ENCODE data around the gene LRRC8E.

LRRC8E gene

DNA sequence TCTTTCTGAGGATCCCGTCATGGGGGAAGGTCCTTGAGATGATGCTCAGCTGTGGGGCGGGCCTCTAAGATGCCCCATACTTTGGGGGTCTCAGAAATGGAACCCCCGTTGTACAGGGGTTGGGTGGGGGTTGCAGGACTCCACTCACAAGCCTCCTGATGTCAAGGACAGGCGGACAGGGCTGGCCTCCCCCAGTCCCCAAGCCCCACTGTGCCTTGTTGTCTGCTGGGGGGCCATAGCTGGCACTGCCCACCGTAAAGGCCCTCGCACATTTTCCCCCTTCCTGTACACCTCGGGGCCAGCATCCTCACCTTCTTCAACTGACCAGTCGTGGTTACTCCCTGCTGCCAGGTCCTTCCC, 34.5 kb downstream of the LRRC8E start:
- TF ChIP-seq, protein P1, sequence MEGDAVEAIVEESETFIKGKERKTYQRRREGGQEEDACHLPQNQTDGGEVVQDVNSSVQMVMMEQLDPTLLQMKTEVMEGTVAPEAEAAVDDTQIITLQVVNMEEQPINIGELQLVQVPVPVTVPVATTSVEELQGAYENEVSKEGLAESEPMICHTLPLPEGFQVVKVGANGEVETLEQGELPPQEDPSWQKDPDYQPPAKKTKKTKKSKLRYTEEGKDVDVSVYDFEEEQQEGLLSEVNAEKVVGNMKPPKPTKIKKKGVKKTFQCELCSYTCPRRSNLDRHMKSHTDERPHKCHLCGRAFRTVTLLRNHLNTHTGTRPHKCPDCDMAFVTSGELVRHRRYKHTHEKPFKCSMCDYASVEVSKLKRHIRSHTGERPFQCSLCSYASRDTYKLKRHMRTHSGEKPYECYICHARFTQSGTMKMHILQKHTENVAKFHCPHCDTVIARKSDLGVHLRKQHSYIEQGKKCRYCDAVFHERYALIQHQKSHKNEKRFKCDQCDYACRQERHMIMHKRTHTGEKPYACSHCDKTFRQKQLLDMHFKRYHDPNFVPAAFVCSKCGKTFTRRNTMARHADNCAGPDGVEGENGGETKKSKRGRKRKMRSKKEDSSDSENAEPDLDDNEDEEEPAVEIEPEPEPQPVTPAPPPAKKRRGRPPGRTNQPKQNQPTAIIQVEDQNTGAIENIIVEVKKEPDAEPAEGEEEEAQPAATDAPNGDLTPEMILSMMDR (conservative IDR thresholded peaks at IDR 0.05): no peak
- H3K27ac ChIP-seq: no peak overlapping the region

DNA sequence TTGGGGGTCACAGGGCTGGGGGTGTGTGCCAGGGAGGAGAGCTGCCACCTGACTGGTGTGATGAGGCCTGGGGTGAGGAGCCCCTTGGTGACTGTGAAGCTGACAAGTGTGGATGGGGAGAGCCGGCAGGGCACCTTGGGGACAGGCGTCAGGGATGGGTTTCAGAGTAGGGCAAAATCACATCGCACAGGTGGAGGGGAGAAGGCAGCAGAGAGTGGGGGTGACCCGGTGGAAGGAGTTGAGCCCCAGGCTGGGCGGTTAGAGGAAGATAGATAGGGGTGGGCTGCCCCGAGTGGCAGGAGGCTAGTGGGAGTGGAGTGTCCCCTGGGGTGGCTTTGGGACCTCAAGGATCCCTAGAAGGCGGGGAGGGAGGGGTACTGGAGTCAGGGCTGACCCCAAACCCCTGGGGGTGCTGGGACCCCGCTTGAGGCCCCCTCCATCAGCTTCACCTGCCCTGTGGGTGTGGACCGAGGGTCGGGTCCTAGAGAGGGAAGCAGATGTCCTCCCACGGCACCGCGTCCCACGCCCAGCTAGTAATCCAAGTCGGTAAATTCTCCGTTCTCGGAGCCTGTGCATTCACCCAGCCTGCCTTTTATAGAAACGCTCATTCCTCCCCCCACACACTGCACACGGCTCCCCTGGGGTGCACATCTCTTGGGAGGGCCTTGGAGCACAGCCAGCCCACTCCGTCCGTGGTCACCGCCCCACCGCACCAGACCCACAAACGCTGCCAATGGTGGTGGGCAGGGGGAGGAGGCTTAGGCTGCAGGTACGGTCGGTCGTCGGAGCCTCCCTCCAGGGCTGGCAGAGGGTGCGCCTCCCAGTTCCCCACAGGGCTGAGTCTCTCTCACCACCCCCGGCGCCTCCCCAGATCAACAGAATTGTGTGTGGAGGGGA, 35.2 kb downstream of the LRRC8E start:
- TF ChIP-seq, protein P1 (conservative IDR thresholded peaks at IDR 0.05): no peak
- no peak overlapping the region for H3K27ac ChIP-seq

DNA sequence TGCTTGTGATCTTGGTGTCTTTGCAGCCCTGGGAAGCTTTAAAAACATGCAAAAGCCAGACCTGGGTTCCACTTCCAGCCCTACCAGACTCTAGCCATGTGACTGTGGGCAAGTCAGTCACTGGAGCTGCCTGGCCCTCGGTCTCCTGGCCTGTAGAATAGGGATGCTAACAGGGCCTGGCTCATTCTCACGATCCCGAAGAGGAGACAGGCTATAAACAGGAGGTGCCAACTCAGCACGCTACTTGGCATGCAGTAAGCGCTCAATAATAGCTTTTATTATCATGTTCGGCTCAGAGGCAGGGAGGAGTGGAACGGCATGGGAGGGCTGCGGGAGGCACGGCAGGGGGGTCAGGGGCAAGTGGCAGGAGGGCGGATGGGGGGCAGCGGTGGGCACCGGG, 35.9 kb downstream of the LRRC8E start:
- H3K27ac ChIP-seq: no peak overlapping the region
- TF ChIP-seq, protein P1 (conservative IDR thresholded peaks at IDR 0.05): no peak

DNA sequence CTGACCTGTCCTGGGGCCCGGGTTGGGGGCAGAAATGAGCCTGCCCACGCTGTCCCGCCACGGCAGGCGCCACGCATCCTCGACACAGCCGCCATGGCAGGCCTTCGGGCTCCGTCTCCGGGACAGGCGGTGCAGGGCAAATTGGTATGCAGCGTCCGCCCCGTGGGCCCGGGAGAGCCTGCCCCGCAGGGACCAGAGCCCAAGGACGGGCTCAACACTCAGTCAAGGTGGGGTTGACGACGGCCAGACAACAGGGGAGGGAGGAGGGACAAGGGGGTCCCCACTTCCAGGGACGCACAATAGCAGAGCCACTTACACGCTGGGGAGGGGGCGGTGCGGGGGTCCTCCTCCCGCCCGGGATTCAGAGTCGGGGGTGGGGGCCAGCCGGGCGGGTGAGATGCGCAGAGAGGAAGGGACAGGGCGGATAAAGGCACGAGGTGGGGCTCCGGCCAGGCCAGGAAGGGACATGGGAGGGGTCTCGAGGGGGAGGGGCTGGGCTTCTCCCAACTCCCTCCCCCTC, 36.4 kb downstream of the LRRC8E start:
- TF ChIP-seq, protein P1 (conservative IDR thresholded peaks at IDR 0.05): no peak
- H3K27ac ChIP-seq: no peak overlapping the region

DNA sequence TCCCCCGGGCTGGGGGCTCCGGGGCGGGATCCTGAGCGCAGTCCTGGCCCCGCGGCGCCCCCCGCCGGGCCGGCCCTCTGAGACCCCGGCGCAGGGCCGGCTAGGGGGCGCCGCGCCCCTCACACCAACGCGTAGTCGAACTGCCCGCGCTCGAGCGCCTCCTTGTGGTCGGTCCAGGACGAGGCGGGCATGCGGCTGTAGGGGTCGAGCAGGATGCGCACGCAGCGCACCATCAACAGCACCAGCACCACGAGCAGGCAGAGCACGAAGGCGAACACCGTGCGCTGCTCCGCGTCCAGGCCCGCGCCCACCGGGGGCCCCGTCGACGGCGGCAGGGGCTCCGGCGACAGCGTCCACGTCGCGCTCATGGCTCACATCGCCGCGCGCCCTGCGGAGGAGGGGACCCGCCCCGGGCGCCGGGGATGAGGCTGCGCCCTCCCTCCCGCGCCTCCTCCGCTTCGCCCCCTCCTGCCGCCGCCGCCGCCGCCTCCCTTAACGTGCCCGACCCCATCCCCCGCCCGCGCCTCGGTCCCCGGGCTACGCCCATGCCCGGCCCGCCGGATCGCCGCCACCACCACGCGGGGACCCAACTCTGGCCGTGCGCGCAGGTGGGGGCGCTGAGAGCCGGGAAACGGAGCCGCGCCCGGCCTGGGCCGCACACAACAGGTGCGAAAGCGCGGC, 37.0 kb downstream of the LRRC8E start:
- TF ChIP-seq, protein P1 (conservative IDR thresholded peaks at IDR 0.05): peak; percentile 80
- peak overlapping the region; percentile 35; the same call in 1 of the 2 replicates for H3K27ac ChIP-seq

DNA sequence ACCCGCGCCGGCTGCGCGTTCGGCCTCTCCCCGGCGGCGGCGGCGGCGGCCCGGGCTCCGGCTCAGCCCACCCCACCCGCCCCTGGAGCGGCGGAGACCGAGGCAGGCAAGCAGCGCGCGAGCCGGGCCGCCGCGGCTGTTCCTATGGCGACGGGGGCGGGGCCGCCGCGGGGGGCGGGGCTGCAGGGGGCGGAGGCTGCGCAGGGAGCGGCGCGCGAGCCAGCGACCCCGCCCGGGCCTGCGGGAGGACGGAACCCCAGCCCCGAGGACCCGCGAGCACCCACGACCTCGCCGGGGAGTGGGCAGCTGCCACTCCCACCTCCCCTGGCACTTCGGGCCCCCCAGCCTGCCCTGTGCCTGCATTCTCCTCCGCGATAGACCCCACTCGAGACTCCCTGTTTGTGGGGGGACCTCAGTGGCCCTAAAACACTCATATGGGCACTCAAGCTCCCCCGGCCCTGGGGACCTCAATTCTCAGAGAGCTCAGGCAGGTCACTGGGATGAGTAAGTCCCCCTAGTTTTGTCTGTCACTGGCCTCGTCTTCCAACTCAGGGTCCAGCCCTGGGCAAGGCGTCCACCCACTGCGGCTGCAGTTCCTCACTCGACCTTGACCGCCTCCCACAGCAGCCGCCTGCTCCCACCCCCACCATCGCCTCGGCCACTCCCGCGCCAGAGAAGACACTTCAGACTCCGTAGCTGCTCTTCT, 37.9 kb downstream of the LRRC8E start, which contains the start of gene CTXN1:
TSS of gene CTXN1 (minus strand) at position 115 of the 706 bp plus-strand sequence. CDS start 597 bp downstream, outside the sequence.
- TF ChIP-seq, protein P1 (conservative IDR thresholded peaks at IDR 0.05): no peak
- H3K27ac ChIP-seq: peak within 1 kb of the TSS; percentile 35; the same call in 1 of the 2 replicates

Measured in VCaP (cell line).